Trophoblast cell (in vitro differentiated cells and primary cell): ENCODE data around the gene SQOR.
A peak's percentile ranks its signal among the peaks of the same experiment; 100 is the strongest.

Experiments
- DNase-seq, 2 donors: peaks; one replicate each; pipeline ENCODE4 v3.0.0-alpha.2; 2016
- H2AFZ ChIP-seq: 2 replicates; pipeline ENCODE4 v1.6.1; 2013; ENCODE audit warnings: low read length, moderate library complexity, mild to moderate bottlenecking; ENCODE audit not compliant: insufficient read depth, poor library complexity
- H2AK5ac ChIP-seq: 2 replicates; pipeline ENCODE4 v1.6.1; 2013; ENCODE audit warnings: mild to moderate bottlenecking, low read length
- H2BK120ac ChIP-seq: 2 replicates; pipeline ENCODE4 v1.6.1; 2013; ENCODE audit warnings: low read length, mild to moderate bottlenecking, moderate library complexity; ENCODE audit not compliant: insufficient read depth, poor library complexity
- H2BK12ac ChIP-seq: 2 replicates; pipeline ENCODE4 v1.6.1; 2013; ENCODE audit warnings: mild to moderate bottlenecking, low read length, moderate library complexity
- H2BK5ac ChIP-seq: 2 replicates; pipeline ENCODE4 v1.6.1; 2013; ENCODE audit warnings: low read length, low read depth, moderate library complexity, mild to moderate bottlenecking; ENCODE audit not compliant: poor library complexity
- H3K14ac ChIP-seq: 2 replicates; pipeline ENCODE4 v1.6.1; 2013; ENCODE audit warnings: mild to moderate bottlenecking, low read length
- H3K18ac ChIP-seq: 2 replicates; pipeline ENCODE4 v1.6.1; 2013; ENCODE audit warnings: mild to moderate bottlenecking, low read length
- H3K23ac ChIP-seq: 2 replicates; pipeline ENCODE4 v1.6.1; 2013; ENCODE audit warnings: low read length
- H3K27ac ChIP-seq: 2 replicates; pipeline ENCODE4 v1.5.1; 2013; ENCODE audit warnings: low read depth, mild to moderate bottlenecking, inconsistent platforms, low read length, moderate library complexity
- H3K27me3 ChIP-seq: 2 replicates; pipeline ENCODE4 v1.6.1; 2013; ENCODE audit warnings: inconsistent platforms, mild to moderate bottlenecking, low read length, moderate library complexity; ENCODE audit not compliant: insufficient read depth
- H3K36me3 ChIP-seq, 2 experiments: 1 replicate in 1 of 2; 2 replicates in 1 of 2; pipeline ENCODE4 v1.6.1; 2013; ENCODE audit warnings: low read length in 2 of 2, mild to moderate bottlenecking in 2 of 2, moderate library complexity in 1 of 2; ENCODE audit not compliant: insufficient read depth in 2 of 2, control insufficient read depth in 1 of 2
- H3K4ac ChIP-seq: 2 replicates; pipeline ENCODE4 v1.6.1; 2013; ENCODE audit warnings: low read depth, mild to moderate bottlenecking, low read length, moderate library complexity
- H3K4me1 ChIP-seq, 2 experiments: 1 replicate in 1 of 2; 2 replicates in 1 of 2; pipeline ENCODE4 v1.6.1; 2013; ENCODE audit warnings: low read length in 2 of 2, mild to moderate bottlenecking in 2 of 2, moderate library complexity in 1 of 2; ENCODE audit not compliant: insufficient read depth in 2 of 2, control insufficient read depth in 1 of 2
- H3K4me2 ChIP-seq: 2 replicates; pipeline ENCODE4 v1.6.1; 2013; ENCODE audit warnings: inconsistent platforms, mild to moderate bottlenecking, low read length, moderate library complexity
- H3K4me3 ChIP-seq: 2 replicates; pipeline ENCODE4 v1.5.1; 2013; ENCODE audit warnings: mild to moderate bottlenecking, low read depth, low read length, inconsistent platforms
- H3K79me1 ChIP-seq: one replicate; pipeline ENCODE4 v1.6.1; 2013; ENCODE audit warnings: low read length
- H3K79me2 ChIP-seq: 2 replicates; pipeline ENCODE4 v1.6.1; 2013; ENCODE audit warnings: low read length, mild to moderate bottlenecking; ENCODE audit not compliant: control insufficient read depth, insufficient read depth, poor library complexity
- H3K9ac ChIP-seq: 2 replicates; pipeline ENCODE4 v1.6.1; 2013; ENCODE audit warnings: mild to moderate bottlenecking, low read length
- H3K9me3 ChIP-seq: 2 replicates; pipeline ENCODE4 v1.6.1; 2013; ENCODE audit warnings: low read depth, mild to moderate bottlenecking, control low read depth, inconsistent platforms, low read length; ENCODE audit not compliant: insufficient read depth
- H4K12ac ChIP-seq: 2 replicates; pipeline ENCODE4 v1.6.1; 2013; ENCODE audit warnings: low read depth, mild to moderate bottlenecking, low read length, moderate library complexity
- H4K8ac ChIP-seq: 2 replicates; pipeline ENCODE4 v1.6.1; 2013; ENCODE audit warnings: low read depth, mild to moderate bottlenecking, low read length, moderate library complexity
- H4K91ac ChIP-seq: one replicate; pipeline ENCODE4 v1.6.1; 2013; ENCODE audit warnings: low read depth, mild to moderate bottlenecking, low read length, moderate library complexity
- WGBS: extraction: QIAGEN DNeasy Blood & Tissue Kit; methylation state at CpG from one replicate; pipeline ENCODE4 v1.1.7; 2013; ENCODE audit warnings: missing lambda C conversion rate; ENCODE audit not compliant: insufficient read length, insufficient coverage; ENCODE audit errors: extremely low coverage; 5-methylcytosine and 5-hydroxymethylcytosine counted together

Gene SQOR

DNA sequence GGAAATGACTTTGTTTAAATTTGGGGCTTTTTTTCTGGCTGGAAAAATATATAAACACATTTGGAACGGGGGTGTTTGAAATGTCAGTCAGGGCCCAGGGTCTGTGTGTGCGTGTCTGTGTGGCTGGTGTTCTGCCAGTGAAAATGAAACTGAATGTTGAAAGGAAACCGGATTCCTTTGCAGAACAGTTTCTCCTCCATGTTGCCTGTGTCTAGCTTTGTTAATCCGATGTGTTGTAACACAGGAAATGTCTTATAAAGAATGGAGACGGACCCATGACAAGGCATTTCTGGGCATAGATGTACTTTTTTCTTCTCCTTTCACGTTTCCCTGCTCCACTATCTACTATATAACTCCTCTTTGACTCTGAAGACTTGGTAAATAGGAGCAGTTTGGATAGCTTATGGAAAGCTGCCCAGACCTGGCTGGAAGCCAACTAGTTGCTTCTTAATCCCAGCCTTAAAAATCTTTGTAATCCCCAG is 2.8 kb downstream of the SQOR start:
- Histone ChIP-seq H3K27me3 (peaks cover 15% of the 10 kb centered on the region), H3K4me1 (peaks cover 7 to 12% of the 10 kb centered on the region in 2 experiments), H3K4me2 (no peak overlapping the region), H2AFZ (no peak overlapping the region), H3K9ac (no peak overlapping the region), H4K91ac (no peak overlapping the region), H4K8ac (no peak overlapping the region), H3K36me3 (no peaks in the 10 kb centered on the region), H3K4ac (no peak overlapping the region), H3K23ac (no peak overlapping the region), H3K9me3 (no peaks in the 10 kb centered on the region), H3K4me3 (no peak overlapping the region), H4K12ac (no peak overlapping the region), H2BK120ac (no peak overlapping the region), H3K14ac (no peak overlapping the region), H2BK5ac (no peak overlapping the region), H3K79me1 (no peaks in the 10 kb centered on the region), H3K18ac (no peak overlapping the region), H3K79me2 (no peaks in the 10 kb centered on the region), H2BK12ac (no peak overlapping the region), H3K27ac (no peak overlapping the region), H2AK5ac (no peak overlapping the region)
- DNase-seq: peak in 1 of 2 donors; percentile 41
- no CpG with 5 or more reads among the region's 6 CpGs for WGBS

DNA sequence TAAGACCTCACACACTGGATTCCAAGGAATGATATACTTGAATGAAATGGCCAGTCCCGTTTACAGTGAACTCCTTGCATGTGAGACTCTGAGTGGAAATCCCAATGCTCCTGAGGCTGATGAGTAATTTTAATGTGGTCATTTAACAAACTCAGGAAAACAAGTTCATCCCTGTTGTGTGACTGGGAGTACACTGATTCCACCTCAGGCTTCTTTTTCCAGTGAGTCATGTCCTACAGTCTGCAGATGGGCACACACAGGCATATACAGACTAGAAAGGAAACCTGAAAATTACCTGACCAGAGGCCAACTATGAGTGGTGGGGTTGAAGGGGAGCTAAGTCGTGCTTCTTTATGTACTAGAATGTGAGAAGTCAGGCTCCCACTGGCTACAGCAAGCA is 5.8 kb downstream of the SQOR start:
- Histone ChIP-seq H3K4me1 (peaks cover 0 to 2% of the 10 kb centered on the region in 2 experiments), H4K12ac (no peak overlapping the region), H3K4me2 (no peak overlapping the region), H3K14ac (no peak overlapping the region), H2BK5ac (no peak overlapping the region), H2BK12ac (no peak overlapping the region), H3K9ac (no peak overlapping the region), H4K8ac (no peak overlapping the region), H4K91ac (no peak overlapping the region), H2BK120ac (no peak overlapping the region), H3K79me1 (no peaks in the 10 kb centered on the region), H2AFZ (no peak overlapping the region), H3K27me3 (peaks cover under 1% of the 10 kb centered on the region), H3K4ac (no peak overlapping the region), H2AK5ac (no peak overlapping the region), H3K36me3 (no peaks in the 10 kb centered on the region), H3K79me2 (no peaks in the 10 kb centered on the region), H3K23ac (no peak overlapping the region), H3K4me3 (no peak overlapping the region), H3K27ac (no peak overlapping the region), H3K18ac (no peak overlapping the region), H3K9me3 (no peaks in the 10 kb centered on the region)
- DNase-seq: peak in 1 of 2 donors; percentile 25
- no CpG with 5 or more reads among the region's 2 CpGs for WGBS

DNA sequence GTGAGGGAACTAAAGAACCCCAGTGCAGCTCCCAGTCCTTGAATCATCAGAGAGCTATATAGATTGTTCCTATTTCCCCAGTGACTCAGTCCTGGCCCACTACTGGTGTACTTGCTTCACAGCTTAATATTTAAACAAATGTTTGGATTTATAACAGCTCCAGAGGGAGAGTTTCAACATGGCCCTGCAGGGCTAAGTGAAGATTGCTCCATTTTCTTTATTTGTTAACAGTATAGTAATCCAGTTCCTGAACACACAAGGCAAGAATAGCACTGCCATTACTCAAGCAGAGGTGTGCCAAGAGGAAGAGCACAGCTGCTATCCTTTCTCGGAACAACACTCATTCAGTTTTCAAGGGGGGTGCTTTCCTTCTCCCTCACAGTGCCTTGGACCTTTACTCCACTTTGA is 6.5 kb downstream of the SQOR start:
- no peak overlapping the region for H3K23ac ChIP-seq
- H2BK5ac ChIP-seq: no peak overlapping the region
- no peak overlapping the region for H4K91ac ChIP-seq
- H2BK12ac ChIP-seq: no peak overlapping the region
- no peak overlapping the region for H3K14ac ChIP-seq
- H2AK5ac ChIP-seq: no peak overlapping the region
- no peak overlapping the region for H4K12ac ChIP-seq
- peak; percentile 45 to 48 for DNase-seq
- no peak overlapping the region for H4K8ac ChIP-seq
- no peak overlapping the region for H2BK120ac ChIP-seq
- no peaks in the 10 kb centered on the region for H3K79me2 ChIP-seq
- no peaks in the 10 kb centered on the region for H3K36me3 ChIP-seq
- no peak overlapping the region for H3K18ac ChIP-seq
- no peak overlapping the region for H3K27ac ChIP-seq
- peaks cover 0 to 1% of the 10 kb centered on the region in 2 experiments for H3K4me1 ChIP-seq
- H3K4me2 ChIP-seq: no peak overlapping the region
- no peak overlapping the region for H3K4ac ChIP-seq
- no peak overlapping the region for H3K9ac ChIP-seq
- H3K9me3 ChIP-seq: no peaks in the 10 kb centered on the region
- no CpG with 5 or more reads among the region's 1 CpG for WGBS
- no peaks in the 10 kb centered on the region for H3K27me3 ChIP-seq
- H3K4me3 ChIP-seq: no peak overlapping the region
- H3K79me1 ChIP-seq: no peaks in the 10 kb centered on the region
- H2AFZ ChIP-seq: no peak overlapping the region

DNA sequence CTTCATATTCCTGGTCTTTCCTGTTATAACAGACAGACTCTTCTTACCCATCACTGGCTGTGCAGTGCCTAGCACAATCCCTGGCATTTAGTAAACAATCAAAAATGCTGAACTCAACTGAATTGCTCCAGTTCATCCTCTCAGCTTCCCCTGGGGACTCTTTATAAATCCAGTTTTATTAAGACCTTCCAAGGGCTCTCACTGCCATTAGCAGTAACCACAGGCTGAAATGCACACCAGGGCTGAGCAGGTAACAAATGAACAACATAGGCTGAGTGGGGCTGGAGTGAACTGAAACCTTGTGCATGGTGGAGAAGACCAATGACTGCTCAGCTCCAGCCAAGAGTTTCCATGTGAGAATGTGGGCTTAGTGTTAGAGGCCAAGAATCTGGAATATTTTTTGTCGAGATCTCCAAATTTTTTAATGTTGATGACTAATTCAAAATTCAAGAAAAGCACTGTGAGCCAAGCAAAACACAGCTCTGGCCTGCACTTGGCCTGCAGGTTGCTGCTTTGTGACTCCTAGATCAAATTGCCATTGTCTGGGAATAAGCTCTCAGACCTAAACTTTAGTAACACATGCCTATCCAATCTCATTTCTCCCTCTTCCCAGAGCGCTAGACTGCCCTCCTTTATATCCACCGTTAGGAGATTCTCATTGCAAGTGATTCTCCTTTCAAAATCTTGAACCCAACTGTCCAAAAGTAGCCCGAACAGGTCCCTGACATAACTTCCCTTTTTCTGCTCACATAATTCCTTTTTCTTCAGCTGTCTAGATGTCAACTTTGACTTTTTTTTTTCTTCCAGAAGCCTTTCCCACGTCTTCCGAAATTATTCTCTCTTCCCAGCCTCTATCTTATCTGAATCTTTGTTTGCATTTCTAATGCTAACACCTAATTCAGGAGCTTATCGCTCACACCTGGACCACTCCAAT is 7.4 kb downstream of the SQOR start:
- no peaks in the 10 kb centered on the region for H3K9me3 ChIP-seq
- H3K4me3 ChIP-seq: no peak overlapping the region
- H3K14ac ChIP-seq: no peak overlapping the region
- no peak overlapping the region for H2AK5ac ChIP-seq
- no peak overlapping the region for H2BK120ac ChIP-seq
- no peak overlapping the region for H3K27ac ChIP-seq
- no peak overlapping the region for H4K91ac ChIP-seq
- no peak overlapping the region for H3K4me2 ChIP-seq
- no peak overlapping the region for H3K4ac ChIP-seq
- no peaks in the 10 kb centered on the region for H3K79me1 ChIP-seq
- no peak overlapping the region for H3K9ac ChIP-seq
- no CpG with 5 or more reads among the region's 7 CpGs for WGBS
- H3K4me1 ChIP-seq: peaks cover 0 to 1% of the 10 kb centered on the region in 2 experiments
- H3K18ac ChIP-seq: no peak overlapping the region
- no peak overlapping the region for H4K12ac ChIP-seq
- no peak overlapping the region for H2BK12ac ChIP-seq
- no peak overlapping the region for H2AFZ ChIP-seq
- H3K23ac ChIP-seq: no peak overlapping the region
- no peaks in the 10 kb centered on the region for H3K36me3 ChIP-seq
- H2BK5ac ChIP-seq: no peak overlapping the region
- no peaks in the 10 kb centered on the region for H3K27me3 ChIP-seq
- DNase-seq: no peak
- H3K79me2 ChIP-seq: no peaks in the 10 kb centered on the region
- H4K8ac ChIP-seq: no peak overlapping the region
